Activated naive CD8-positive, alpha-beta T cell treated with anti-CD3 and anti-CD28 coated beads, Interleukin-2, amount 10 ng/mL, durations not matched to agents 7 days and 5 days (primary cell): Measurements from ENCODE around the gene TKTL1. TPM values are rescaled to one million over a fixed set of nuclear protein-coding genes. Genes with fewer than 3 reads are reported as not detected.

Experiments used
- ATAC-seq: fragments of 150-1000 bp; cut with Tn5 transposase; one replicate; pipeline ENCODE4 v1.10.0; 2021; ENCODE audit warnings: low read depth, moderate library complexity
- POLR2A ChIA-PET: fragments of 350-600 bp; sonication (Branson Sonifier 250); formaldehyde crosslinking; loops from one replicate; lab custom pipeline; 2021; ENCODE audit warnings: antibody characterized with exemption; lab: Charles Lee
- DNase-seq: peaks from one replicate; pipeline ENCODE4 v3.0.0; 2021
- H3K27ac Mint-ChIP-seq: one replicate; pipeline ENCODE4 v1.8.0; 2022; ENCODE audit warnings: mild to moderate bottlenecking, mixed read lengths
- H3K27me3 Mint-ChIP-seq: one replicate; pipeline ENCODE4 v1.8.0; 2022; ENCODE audit warnings: mild to moderate bottlenecking, moderate library complexity, mixed read lengths
- H3K36me3 Mint-ChIP-seq: one replicate; pipeline ENCODE4 v1.8.0; 2021; ENCODE audit warnings: mild to moderate bottlenecking, mixed read lengths
- H3K4me1 Mint-ChIP-seq: one replicate; pipeline ENCODE4 v1.8.0; 2021; ENCODE audit warnings: mixed read lengths
- H3K4me3 Mint-ChIP-seq: one replicate; pipeline ENCODE4 v1.8.0; 2022; ENCODE audit warnings: mild to moderate bottlenecking, moderate library complexity, mixed read lengths
- H3K9me3 Mint-ChIP-seq: one replicate; pipeline ENCODE4 v1.8.0; 2021; ENCODE audit warnings: mixed read lengths
- total RNA-seq, 2 experiments: library from RNA; stranded (reverse); gene quantifications; one replicate each; pipeline ENCODE4 v1.2.3, GENCODE V29; 2021

TKTL1 gene
- total RNA-seq, 2 experiments from 2014 or later: 0.31 to 1.2 TPM

DNA sequence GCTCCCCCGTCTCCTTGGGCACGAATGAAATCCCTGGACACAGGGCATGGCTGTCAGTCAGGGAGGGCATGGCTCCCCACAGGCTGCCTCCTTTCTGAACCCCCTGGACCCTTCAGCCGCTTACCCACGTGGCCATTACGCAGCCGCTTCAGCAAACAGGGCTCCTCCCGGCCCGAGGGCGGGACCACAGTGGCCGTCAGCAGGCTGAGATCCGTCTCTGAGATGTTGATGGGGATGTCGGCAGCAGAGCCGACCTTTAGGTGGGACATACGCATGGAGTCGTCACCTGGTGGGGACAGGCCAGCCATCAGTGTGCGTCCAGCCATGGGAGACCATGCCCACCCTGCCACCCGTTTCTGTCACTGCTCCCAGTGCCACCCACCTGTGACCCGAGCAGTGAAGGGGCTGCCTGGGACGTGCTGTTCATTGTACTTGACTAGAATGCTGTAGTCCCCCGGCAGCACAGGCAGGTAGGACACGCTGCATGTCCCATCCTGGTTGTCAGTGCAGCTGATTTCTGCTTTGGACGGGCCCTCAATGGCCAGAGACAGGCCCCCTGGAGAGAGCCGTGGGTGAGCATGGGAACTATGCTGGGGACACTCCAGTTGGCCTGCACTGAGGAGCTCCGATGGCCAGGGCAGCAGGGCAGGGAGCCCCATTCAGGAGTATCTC, 57.7 kb downstream of the TKTL1 start:
- H3K4me1 Mint-ChIP-seq: peaks cover 13% of the 10 kb centered on the region
- H3K9me3 Mint-ChIP-seq: no peaks in the 10 kb centered on the region
- ATAC-seq (no peak), DNase-seq (no peak)
- no peak overlapping the region for H3K4me3 Mint-ChIP-seq
- no peak overlapping the region for H3K27ac Mint-ChIP-seq
- H3K27me3 Mint-ChIP-seq: no peaks in the 10 kb centered on the region
- peaks cover 4% of the 10 kb centered on the region for H3K36me3 Mint-ChIP-seq
- POLR2A ChIA-PET: interaction anchor here (1.4 kb wide), 1 partner anchor 18 kb away, joined by 6 read pairs; no protein-coding TSS in a partner anchor

DNA sequence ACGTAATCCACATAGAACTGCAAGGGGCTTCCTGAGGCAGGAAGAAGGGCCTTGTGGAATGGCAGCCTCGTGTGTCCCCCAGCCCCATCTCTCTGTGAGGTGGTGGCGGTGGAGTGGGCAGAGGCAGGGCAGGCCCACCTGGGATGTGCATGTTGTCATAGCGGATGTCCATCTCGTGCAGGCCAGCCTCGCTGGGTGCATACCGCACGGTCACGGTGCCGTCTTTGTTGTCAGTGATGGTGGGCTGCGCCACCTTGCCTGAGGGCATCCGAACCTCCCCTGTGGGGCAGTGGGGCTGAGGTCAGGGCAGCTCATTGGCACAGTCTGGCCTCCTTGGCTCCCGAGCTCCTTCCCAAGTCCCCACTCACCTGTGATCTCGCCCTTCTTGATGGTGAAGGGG, 58.4 kb downstream of the TKTL1 start:
- POLR2A ChIA-PET: interaction anchor here (1.4 kb wide), 1 partner anchor 17 kb away, joined by 6 read pairs; no protein-coding TSS in a partner anchor
- Mint-ChIP-seq H3K4me3 (no peak overlapping the region), H3K27me3 (no peaks in the 10 kb centered on the region), H3K36me3 (peaks cover 7% of the 10 kb centered on the region), H3K4me1 (peaks cover 10% of the 10 kb centered on the region), H3K9me3 (no peaks in the 10 kb centered on the region), H3K27ac (no peak overlapping the region)
- ATAC-seq (no peak), DNase-seq (no peak)

DNA sequence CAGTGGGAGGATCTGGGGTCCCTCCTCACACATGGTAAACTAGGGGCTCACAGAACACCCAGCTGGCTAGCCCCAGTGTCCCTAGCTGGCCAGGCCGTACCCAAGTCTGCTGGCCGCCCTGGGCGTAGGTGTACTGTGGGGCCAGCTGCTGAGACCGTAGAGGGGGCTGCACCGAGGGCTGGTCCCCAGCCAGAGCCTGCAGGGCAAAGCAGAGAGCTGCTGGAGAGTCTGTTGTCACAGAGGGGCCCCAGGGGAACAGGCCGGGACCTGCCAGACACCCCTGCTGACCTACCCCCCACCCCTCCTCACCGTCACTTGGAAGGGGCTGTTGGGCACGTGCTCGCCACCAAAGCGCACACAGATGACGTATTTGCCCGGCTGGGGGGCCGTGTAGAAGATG, 58.9 kb downstream of the TKTL1 start:
- Mint-ChIP-seq H3K36me3 (peaks cover 7% of the 10 kb centered on the region), H3K4me3 (no peak overlapping the region), H3K27me3 (no peaks in the 10 kb centered on the region), H3K27ac (no peak overlapping the region), H3K9me3 (no peaks in the 10 kb centered on the region), H3K4me1 (peaks cover 9% of the 10 kb centered on the region)
- POLR2A ChIA-PET: interaction anchor here (1.4 kb wide), 1 partner anchor 17 kb away, joined by 6 read pairs; no protein-coding TSS in a partner anchor
- ATAC-seq: no peak
- no peak for DNase-seq

DNA sequence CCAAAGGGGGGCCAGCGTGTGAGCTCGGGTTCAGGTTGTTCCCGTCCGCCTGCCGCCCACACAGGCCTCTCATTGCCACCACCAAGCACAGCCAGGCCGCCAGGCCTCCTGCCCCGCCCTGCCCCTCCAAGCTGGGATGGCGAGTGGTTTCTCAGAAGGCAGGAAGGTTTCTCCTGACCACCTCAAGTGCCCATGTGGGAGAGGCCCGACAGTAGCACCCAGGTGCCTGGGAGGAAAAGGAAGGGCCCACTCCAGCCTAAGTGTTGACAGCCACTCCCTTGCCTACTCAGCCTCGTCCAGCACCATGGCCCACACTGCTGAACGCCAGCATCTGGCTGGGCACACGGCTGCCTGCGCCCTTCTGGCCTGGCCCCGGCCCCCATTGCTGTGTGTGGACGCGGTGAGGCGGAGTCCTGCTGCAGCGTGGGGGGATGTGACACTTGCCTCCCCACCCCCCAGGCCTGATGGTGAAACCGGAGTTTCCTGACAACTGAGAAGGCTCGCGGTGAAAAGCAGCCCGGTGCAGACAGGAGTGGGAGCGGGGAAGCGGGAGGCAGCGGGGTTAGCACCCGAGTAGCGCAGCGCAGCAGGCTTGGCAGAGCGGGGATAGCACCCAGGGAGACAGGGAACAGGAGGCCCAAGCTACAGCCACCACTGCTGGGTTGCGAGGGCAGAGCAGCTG, 59.6 kb downstream of the TKTL1 start:
- no peak overlapping the region for H3K27ac Mint-ChIP-seq

DNA sequence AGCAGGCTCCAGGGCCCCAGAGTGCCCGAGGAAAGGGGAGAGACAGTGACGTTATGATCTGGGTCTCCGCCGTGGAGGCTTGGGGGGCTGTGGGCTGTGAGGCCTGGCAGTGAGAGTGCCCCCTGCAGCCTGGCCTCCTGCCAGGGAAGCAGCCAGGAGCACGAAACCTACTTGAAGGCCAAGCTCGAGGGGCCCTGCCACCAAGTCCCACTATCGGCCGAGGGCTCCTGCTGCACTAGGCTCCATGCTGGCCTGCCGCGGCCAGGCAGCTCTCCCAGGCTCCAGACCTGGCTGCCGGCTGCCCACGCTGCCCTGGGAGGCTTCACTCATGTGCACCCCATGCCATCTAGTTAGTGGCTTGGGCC, 60.2 kb downstream of the TKTL1 start:
- Mint-ChIP-seq H3K4me3 (no peak overlapping the region), H3K4me1 (peaks cover 9% of the 10 kb centered on the region), H3K9me3 (no peaks in the 10 kb centered on the region), H3K27me3 (no peaks in the 10 kb centered on the region), H3K36me3 (peaks cover 7% of the 10 kb centered on the region), H3K27ac (no peak overlapping the region)
- DNase-seq (no peak), ATAC-seq (no peak)
- POLR2A ChIA-PET: no interaction called here

More for the DNA sequence above, 59.6 kb downstream of the TKTL1 start:
- no peaks in the 10 kb centered on the region for H3K9me3 Mint-ChIP-seq
- H3K27me3 Mint-ChIP-seq: no peaks in the 10 kb centered on the region
- peaks cover 7% of the 10 kb centered on the region for H3K36me3 Mint-ChIP-seq
- no peak for ATAC-seq
- POLR2A ChIA-PET: no interaction called here
- H3K4me1 Mint-ChIP-seq: peaks cover 9% of the 10 kb centered on the region
- no peak for DNase-seq
- no peak overlapping the region for H3K4me3 Mint-ChIP-seq

DNA sequence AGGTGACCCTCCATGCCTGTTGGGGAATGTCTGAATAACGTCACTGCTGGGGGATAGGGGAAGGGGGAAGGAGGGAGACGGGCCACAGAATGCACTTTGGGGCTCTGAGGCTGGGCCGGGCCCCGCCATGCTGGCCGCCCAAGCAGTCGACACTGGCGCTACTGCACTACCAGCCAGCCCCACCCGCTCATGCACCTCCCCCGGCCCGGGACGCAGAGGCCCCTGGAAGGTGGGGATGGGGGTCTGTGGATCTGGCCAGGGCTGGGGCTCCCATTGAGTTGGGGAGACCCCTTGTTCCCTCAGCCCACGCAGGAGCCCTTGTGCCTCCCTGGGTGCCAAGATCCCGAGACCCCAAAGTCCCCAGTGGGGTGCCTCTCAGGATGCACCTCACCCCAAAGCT, 61.0 kb downstream of the TKTL1 start:
- no peak overlapping the region for H3K4me3 Mint-ChIP-seq
- H3K9me3 Mint-ChIP-seq: no peaks in the 10 kb centered on the region
- H3K4me1 Mint-ChIP-seq: peaks cover 7% of the 10 kb centered on the region
- peaks cover 7% of the 10 kb centered on the region for H3K36me3 Mint-ChIP-seq
- ATAC-seq (no peak), DNase-seq (no peak)
- H3K27ac Mint-ChIP-seq: no peak overlapping the region
- POLR2A ChIA-PET: no interaction called here
- no peaks in the 10 kb centered on the region for H3K27me3 Mint-ChIP-seq

DNA sequence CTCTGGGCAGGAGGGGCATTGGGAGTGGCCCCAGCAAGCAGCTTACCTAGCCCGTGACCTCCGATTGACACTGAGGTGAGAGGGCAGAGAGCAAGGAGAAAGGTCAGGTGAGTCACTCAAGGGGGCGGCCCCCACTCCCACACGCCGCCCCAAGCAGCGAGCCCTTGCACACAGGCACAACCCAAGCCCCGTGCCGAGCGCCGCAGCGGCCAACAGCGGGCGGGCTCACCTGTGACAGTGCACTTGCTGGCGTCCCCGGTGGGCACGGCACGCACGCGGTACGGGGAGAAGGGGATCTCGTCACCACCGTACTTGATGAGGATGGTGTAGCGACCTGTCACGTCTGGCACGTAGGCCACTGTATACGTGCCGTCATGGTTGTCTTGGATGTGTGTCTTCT, 61.6 kb downstream of the TKTL1 start:
- no peak for DNase-seq
- H3K4me3 Mint-ChIP-seq: no peak overlapping the region
- H3K36me3 Mint-ChIP-seq: peaks cover 7% of the 10 kb centered on the region
- no peak for ATAC-seq
- H3K27me3 Mint-ChIP-seq: no peaks in the 10 kb centered on the region
- H3K4me1 Mint-ChIP-seq: peaks cover 4% of the 10 kb centered on the region
- POLR2A ChIA-PET: interaction anchor here (1.0 kb wide), 1 partner anchor 11 kb away, joined by 3 read pairs; no protein-coding TSS in a partner anchor
- no peaks in the 10 kb centered on the region for H3K9me3 Mint-ChIP-seq
- H3K27ac Mint-ChIP-seq: peak overlapping the region; percentile 42

DNA sequence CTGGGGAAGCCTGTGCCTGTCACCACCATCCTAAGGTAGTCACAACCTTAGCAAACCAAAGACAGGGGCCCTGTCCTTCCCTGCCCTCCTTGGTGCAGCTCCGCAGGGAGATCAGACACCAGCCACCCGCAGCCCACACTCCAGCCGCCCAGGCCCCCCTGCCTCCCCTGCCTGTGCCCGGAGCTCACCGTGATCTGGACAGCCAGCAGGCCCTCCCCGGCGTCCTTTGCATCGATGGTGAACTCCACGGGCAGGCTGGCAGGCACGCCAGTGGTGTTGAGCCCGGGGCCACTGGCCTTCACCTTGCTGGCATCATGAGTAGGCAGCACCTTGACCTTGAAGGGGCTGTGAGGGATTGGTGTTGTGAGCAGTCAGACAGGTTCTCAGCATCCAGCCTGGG, 62.4 kb downstream of the TKTL1 start:
- ATAC-seq (no peak), DNase-seq (no peak)
- no peaks in the 10 kb centered on the region for H3K27me3 Mint-ChIP-seq
- H3K4me1 Mint-ChIP-seq: peaks cover 6% of the 10 kb centered on the region
- peaks cover 9% of the 10 kb centered on the region for H3K36me3 Mint-ChIP-seq
- H3K27ac Mint-ChIP-seq: no peak overlapping the region
- no peaks in the 10 kb centered on the region for H3K9me3 Mint-ChIP-seq
- POLR2A ChIA-PET: interaction anchor here (1.0 kb wide), 1 partner anchor 11 kb away, joined by 3 read pairs; no protein-coding TSS in a partner anchor
- no peak overlapping the region for H3K4me3 Mint-ChIP-seq

DNA sequence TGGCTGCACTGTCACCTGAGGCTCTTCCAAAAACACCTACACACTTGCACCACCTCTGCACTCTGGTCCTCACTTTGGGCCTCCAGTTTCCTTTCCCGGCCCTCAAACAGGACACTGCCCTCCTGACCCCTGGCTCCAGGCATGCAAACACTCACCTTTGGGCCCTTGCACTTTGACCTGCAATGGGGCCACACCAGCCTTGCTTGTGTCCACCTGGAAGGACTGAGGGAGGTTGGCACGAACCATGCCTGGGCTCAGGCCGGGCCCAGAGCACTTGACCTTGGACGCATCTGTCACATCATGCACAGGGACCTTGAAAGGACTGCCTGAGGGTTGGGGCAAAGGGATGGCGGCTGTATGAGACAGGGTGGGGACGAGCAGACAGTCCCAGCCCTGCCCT, 63.2 kb downstream of the TKTL1 start:
- Mint-ChIP-seq H3K36me3 (peaks cover 7% of the 10 kb centered on the region), H3K9me3 (no peaks in the 10 kb centered on the region), H3K27me3 (no peaks in the 10 kb centered on the region), H3K4me1 (peaks cover 5% of the 10 kb centered on the region), H3K4me3 (no peak overlapping the region), H3K27ac (peak overlapping the region; percentile 21)
- no peak for ATAC-seq
- no peak for DNase-seq
- POLR2A ChIA-PET: no interaction called here

DNA sequence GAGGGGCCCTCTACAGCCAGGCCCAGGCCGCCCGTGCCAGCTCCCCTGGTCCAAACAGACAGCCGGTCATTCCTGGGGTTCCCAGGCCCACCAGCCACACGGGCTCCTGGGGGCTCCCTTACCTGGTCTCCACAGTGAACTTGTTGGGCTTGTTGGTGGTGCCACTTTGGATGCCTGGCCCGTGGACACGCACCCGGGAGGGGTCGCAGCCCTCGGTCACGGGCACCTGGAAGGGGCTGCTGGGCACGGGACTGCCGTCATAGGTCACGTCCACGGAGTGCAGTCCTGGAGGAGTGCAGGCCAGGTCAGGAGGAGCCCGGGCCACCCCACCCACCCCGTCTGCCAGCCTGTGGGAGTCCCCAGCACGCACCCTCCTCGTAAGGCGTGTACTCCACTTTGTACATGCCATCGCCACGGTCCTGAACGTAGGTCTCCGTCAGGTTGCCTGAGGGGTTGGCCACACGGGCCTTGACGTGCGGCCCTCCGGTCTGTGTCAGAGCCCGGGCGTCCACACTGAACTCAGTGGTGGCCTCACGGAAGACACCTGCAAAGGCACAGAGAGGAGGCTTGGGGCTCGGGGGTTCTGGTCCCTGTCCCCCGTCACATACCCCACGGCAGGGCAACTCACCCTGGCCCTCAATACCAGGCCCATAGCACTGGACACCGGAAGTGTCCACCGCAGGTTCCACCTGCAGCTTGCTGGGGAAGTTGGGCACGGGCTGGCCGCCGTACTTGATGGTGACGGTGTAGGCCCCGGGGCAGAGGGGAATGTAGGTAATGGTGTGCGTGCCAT, 64.0 kb downstream of the TKTL1 start:
- DNase-seq (no peak), ATAC-seq (no peak)
- POLR2A ChIA-PET: no interaction called here
- Mint-ChIP-seq H3K27me3 (no peaks in the 10 kb centered on the region), H3K36me3 (peaks cover 7% of the 10 kb centered on the region), H3K4me3 (no peak overlapping the region), H3K4me1 (peaks cover 3% of the 10 kb centered on the region), H3K9me3 (no peaks in the 10 kb centered on the region), H3K27ac (no peak overlapping the region)

DNA sequence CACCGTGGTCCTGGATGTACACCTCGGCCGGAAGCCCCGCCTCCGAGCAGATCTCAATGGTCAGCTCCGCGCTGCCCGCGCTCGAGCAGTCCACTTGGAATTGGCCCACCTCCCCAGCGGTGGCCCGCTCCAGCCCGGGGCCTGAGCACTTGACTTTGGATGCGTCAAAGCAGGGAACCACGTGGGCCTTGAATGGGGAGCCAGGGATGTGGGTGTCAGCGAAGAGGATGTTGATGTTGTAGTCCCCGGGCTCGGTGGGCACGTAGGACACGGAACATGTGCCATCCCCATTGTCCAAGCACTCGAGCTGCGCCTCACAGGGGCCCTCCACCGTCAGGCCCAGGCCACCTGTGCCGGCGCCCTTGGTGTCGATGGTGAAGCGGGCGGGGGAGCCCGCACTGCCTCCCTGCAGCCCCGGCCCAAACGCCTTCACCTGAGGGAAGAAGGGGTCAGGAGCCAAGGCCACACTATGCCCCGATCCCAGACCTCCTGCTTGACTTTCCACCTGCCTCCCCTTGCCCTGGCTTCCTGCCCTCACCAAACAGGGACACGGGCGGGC, 64.6 kb downstream of the TKTL1 start:
- DNase-seq (no peak), ATAC-seq (no peak)
- Mint-ChIP-seq H3K27me3 (no peaks in the 10 kb centered on the region), H3K4me3 (no peak overlapping the region), H3K36me3 (peaks cover 9% of the 10 kb centered on the region), H3K4me1 (peaks cover 6% of the 10 kb centered on the region), H3K9me3 (no peaks in the 10 kb centered on the region), H3K27ac (no peak overlapping the region)
- POLR2A ChIA-PET: no interaction called here

DNA sequence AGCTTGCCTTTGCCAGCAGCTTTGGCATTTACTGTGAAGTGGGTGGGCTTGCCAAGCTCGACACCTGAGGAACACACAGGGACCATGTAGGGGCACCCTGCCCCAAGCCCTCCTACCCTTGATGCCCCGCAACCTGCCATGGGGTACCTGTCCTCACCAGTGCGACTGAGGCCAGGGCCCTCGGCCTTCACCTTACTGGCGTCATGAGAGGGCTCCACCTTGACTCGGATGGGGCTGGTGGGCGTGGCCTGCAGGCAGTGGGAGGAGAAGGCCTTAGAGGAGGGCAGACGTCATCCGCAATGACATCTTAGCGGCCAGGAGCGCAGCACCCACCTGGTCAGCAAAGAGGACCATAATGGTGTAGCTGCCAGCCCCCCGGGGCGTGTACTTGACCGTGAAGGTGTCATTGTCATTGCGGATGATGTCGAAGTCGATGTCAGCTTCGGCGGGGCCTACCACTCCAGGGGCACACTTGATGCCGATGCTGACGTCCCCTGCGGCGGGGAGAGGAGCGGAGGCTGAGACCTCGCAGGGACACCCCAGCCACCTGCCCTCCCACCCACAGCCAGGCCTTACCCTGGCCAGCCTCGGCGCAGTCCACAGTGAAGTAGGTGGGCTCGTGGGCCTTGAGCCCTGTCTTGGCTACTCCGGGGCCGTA, 66.6 kb downstream of the TKTL1 start:
- Mint-ChIP-seq H3K9me3 (no peaks in the 10 kb centered on the region), H3K36me3 (peaks cover 9% of the 10 kb centered on the region), H3K27me3 (no peaks in the 10 kb centered on the region), H3K27ac (no peak overlapping the region), H3K4me3 (no peak overlapping the region), H3K4me1 (peaks cover 6% of the 10 kb centered on the region)
- POLR2A ChIA-PET: no interaction called here
- no peak for DNase-seq
- no peak for ATAC-seq
